Esophagus squamous epithelium (tissue), 5 donors: Measurements from ENCODE around the gene OBSCN. TPM values are rescaled to one million over a fixed set of nuclear protein-coding genes. Genes with fewer than 3 reads are reported as not detected.

Experiments used
- DNase-seq: peaks from one replicate; lab custom pipeline; 2025; lab: John Stamatoyannopoulos, UW
- H3K27ac ChIP-seq, 4 donors: fragments of 200-600 bp; sonication (generic); one replicate each; pipeline ENCODE4 v1.5.1; 2016 to 2019; ENCODE audit warnings: mild to moderate bottlenecking in 1 of 4
- H3K27me3 ChIP-seq, 4 donors: fragments of 200-600 bp; sonication (generic); 1 replicate in 3 of 4; 2 replicates in 1 of 4; pipeline versions ENCODE4 v1.5.1 to v1.6.0; 2017 to 2021; ENCODE audit warnings: antibody characterized with exemption in 1 of 4
- H3K36me3 ChIP-seq, 3 donors: fragments of 200-600 bp; sonication (generic); one replicate each; pipeline ENCODE4 v1.5.1; 2016 to 2019
- H3K4me1 ChIP-seq, 3 donors: fragments of 200-600 bp; sonication (generic); one replicate each; pipeline ENCODE4 v1.5.1; 2017 to 2019
- H3K4me3 ChIP-seq, 4 donors: fragments of 200-600 bp; sonication (generic); 1 replicate in 3 of 4; 2 replicates in 1 of 4; pipeline ENCODE4 v1.5.1; 2016 to 2019; ENCODE audit warnings: mild to moderate bottlenecking in 2 of 4, moderate library complexity in 1 of 4
- H3K9me3 ChIP-seq, 3 donors: fragments of 200-600 bp; sonication (generic); one replicate each; pipeline ENCODE4 v1.5.1; 2016 to 2019
- CTCF ChIP-seq, 6 experiments: fragments of 450-650 bp in 4 of 6; fragments of 200-600 bp in 2 of 6; sonication (generic) in 2 of 6; IDR thresholded peaks; one replicate each; pipeline ENCODE4 v1.5.1; 2016 to 2019; ENCODE audit warnings: antibody characterized with exemption in 6 of 6, mild to moderate bottlenecking in 4 of 6, moderate library complexity in 4 of 6
- POLR2A ChIP-seq, 4 donors: fragments of 450-650 bp; IDR thresholded peaks; one replicate each; pipeline ENCODE4 v1.6.1; 2017; ENCODE audit warnings: antibody characterized with exemption in 4 of 4, mild to moderate bottlenecking in 4 of 4, moderate library complexity in 3 of 4
- WGBS, 2 donors: methylation state at CpG; one replicate each; pipeline ENCODE4 v1.1.5; 2018; 5-methylcytosine and 5-hydroxymethylcytosine counted together
- intact Hi-C: fragments of 100-400 bp; cut with DNase I; formaldehyde crosslinking; loops from one replicate; pipeline ENCODE4 v1.15.0; 2022
- total RNA-seq, 4 donors: library from RNA; depleted of rRNA; stranded (reverse); fragments of >200 nt; gene quantifications; one replicate each; pipeline ENCODE4 v1.1.0, GENCODE V29; 2016
- donor health status: DM: yes; HTN: yes; CAD: no.

OBSCN gene
- total RNA-seq, 4 donors from 2014 or later = 4.0 to 53.2 (median 13.8) TPM

- Histone ChIP-seq H3K27ac (peak overlapping the region; percentile 78 to 100 (median 100)), H3K4me3 (no peak overlapping the region), H3K27me3 (peaks cover 0 to 13% (median under 1%) of the 10 kb centered on the region in 4 donors), H3K4me1 (peaks cover 38 to 74% (median 48%) of the 10 kb centered on the region in 3 donors), H3K36me3 (no peaks in the 10 kb centered on the region), H3K9me3 (no peaks in the 10 kb centered on the region)
- intact Hi-C loops = loop anchor here (10.0 kb wide), 1 partner anchor 59 kb away; the partner anchor contains the start of genes C1orf35 and MRPL55
- 90 to 94% methylated on average over 2 to 10 of the region's 10 CpGs for WGBS, 2 donors
- no peak for TF ChIP-seq POLR2A (IDR thresholded peaks at IDR 0.05)
- no peak for TF ChIP-seq CTCF (IDR thresholded peaks at IDR 0.05)
- no peak for DNase-seq
Observed at GRCh38 chr1:228163776-228164519, 43.9 kb upstream of the OBSCN start.

- peaks cover 38 to 69% (median 47%) of the 10 kb centered on the region in 3 donors for H3K4me1 ChIP-seq
- 44 to 45% methylated on average over 19 to 20 of the region's 20 CpGs for WGBS, 2 donors
- no peaks in the 10 kb centered on the region for H3K36me3 ChIP-seq
- peaks cover 0 to 13% (median 0%) of the 10 kb centered on the region in 4 donors for H3K27me3 ChIP-seq
- intact Hi-C loops = loop anchor here (10.0 kb wide), 1 partner anchor 60 kb away; the partner anchor contains the start of genes C1orf35 and MRPL55
- peak overlapping the region; percentile 99 to 100 (median 100) for H3K27ac ChIP-seq
- no peak for TF ChIP-seq POLR2A (IDR thresholded peaks at IDR 0.05)
- TF ChIP-seq CTCF (IDR thresholded peaks at IDR 0.05) = no peak
- no peak for DNase-seq
- no peaks in the 10 kb centered on the region for H3K9me3 ChIP-seq
- H3K4me3 ChIP-seq = peak overlapping the region; percentile 25 to 99 (median 75)
Observed at GRCh38 chr1:228164561-228165371, 43.1 kb upstream of the OBSCN start.

GRCh38 chr1:228165372-228166169 lies 42.3 kb upstream of the OBSCN start, which contains the start of gene IBA57:
TSS of gene IBA57 (plus strand) at chr1:228165804. CDS start at chr1:228165817, 13 bp downstream.
- intact Hi-C loops = loop anchor here (10.0 kb wide), 1 partner anchor 61 kb away; the partner anchor contains the start of genes C1orf35 and MRPL55
- peaks cover 0 to 13% (median 0%) of the 10 kb centered on the region in 4 donors for H3K27me3 ChIP-seq
- H3K9me3 ChIP-seq = no peaks in the 10 kb centered on the region
- TF ChIP-seq CTCF (IDR thresholded peaks at IDR 0.05) (peak; percentile 73 to 98 (median 94)), POLR2A (IDR thresholded peaks at IDR 0.05) (peak in 3 of 4 donors; percentile 63 to 94 (median 94))
- DNase-seq = peak; percentile 96
- whole genome bisulfite sequencing, 2 donors = 0 to 2% methylated on average over 7 of the region's 93 CpGs
- peak within 1 kb of the TSS; percentile 73 to 99 (median 76) for H3K4me3 ChIP-seq
- H3K4me1 ChIP-seq = peaks cover 32 to 60% (median 42%) of the 10 kb centered on the region in 3 donors
- H3K27ac ChIP-seq = peak within 1 kb of the TSS; percentile 99 to 100 (median 100)
- H3K36me3 ChIP-seq = no peaks in the 10 kb centered on the region

- TF ChIP-seq CTCF (IDR thresholded peaks at IDR 0.05) = peak in 5 of 6 experiments; percentile 20 to 58 (median 35)
- TF ChIP-seq POLR2A (IDR thresholded peaks at IDR 0.05) = no peak
- no peak for DNase-seq
- Histone ChIP-seq H3K27me3 (peaks cover 0 to 13% (median 0%) of the 10 kb centered on the region in 4 donors), H3K4me3 (peak overlapping the region; percentile 73 to 99 (median 76)), H3K4me1 (peaks cover 32 to 53% (median 42%) of the 10 kb centered on the region in 3 donors), H3K27ac (peak overlapping the region; percentile 99 to 100 (median 100)), H3K9me3 (no peaks in the 10 kb centered on the region), H3K36me3 (no peaks in the 10 kb centered on the region)
- WGBS, 2 donors = 25 to 37% methylated on average over 9 to 10 of the region's 26 CpGs
- intact Hi-C loops = loop anchor here (10.0 kb wide), 1 partner anchor 62 kb away; the partner anchor contains the start of genes C1orf35 and MRPL55
Observed at GRCh38 chr1:228166170-228166936, 41.5 kb upstream of the OBSCN start.
